ENCODE results near the gene FIBP. TPM values are rescaled to one million over a fixed set of nuclear protein-coding genes. Genes with fewer than 3 reads are reported as not detected.

FIBP gene
- total RNA-seq, 1 donor from 2014 or later, result 67.4 TPM

GRCh38 chr11:65885808-65886536 is 2.3 kb downstream of the FIBP start:
- Mint-ChIP-seq H3K36me3 (ENCODE audit: low read depth, unreplicated experiment) (peaks cover 12% of the 10 kb centered on the region), H3K9me3 (ENCODE audit: unreplicated experiment) (no peaks in the 10 kb centered on the region), H3K4me3 (ENCODE audit: unreplicated experiment) (peak overlapping the region; percentile 97), H3K27me3 (ENCODE audit: low read depth, unreplicated experiment) (no peaks in the 10 kb centered on the region), H3K27ac (ENCODE audit: unreplicated experiment) (no peak overlapping the region), H3K4me1 (ENCODE audit: low read depth, unreplicated experiment) (peaks cover 22% of the 10 kb centered on the region)
- H3K4me3 ChIP-seq (ENCODE audit: insufficient read depth, low read depth, low read length), result no peak overlapping the region
- H3K9ac ChIP-seq (ENCODE audit: low read length), result no peak overlapping the region
- H2AFZ ChIP-seq (ENCODE audit: low read depth, low read length), result no peak overlapping the region
- H3K36me3 ChIP-seq (ENCODE audit: insufficient read depth, low read length), result peaks cover 14% of the 10 kb centered on the region
- TF ChIP-seq EZH2 (IDR thresholded peaks at IDR 0.05; ENCODE audit: insufficient read depth, low read length), result no peak
- TF ChIP-seq, protein P1, sequence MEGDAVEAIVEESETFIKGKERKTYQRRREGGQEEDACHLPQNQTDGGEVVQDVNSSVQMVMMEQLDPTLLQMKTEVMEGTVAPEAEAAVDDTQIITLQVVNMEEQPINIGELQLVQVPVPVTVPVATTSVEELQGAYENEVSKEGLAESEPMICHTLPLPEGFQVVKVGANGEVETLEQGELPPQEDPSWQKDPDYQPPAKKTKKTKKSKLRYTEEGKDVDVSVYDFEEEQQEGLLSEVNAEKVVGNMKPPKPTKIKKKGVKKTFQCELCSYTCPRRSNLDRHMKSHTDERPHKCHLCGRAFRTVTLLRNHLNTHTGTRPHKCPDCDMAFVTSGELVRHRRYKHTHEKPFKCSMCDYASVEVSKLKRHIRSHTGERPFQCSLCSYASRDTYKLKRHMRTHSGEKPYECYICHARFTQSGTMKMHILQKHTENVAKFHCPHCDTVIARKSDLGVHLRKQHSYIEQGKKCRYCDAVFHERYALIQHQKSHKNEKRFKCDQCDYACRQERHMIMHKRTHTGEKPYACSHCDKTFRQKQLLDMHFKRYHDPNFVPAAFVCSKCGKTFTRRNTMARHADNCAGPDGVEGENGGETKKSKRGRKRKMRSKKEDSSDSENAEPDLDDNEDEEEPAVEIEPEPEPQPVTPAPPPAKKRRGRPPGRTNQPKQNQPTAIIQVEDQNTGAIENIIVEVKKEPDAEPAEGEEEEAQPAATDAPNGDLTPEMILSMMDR (IDR thresholded peaks at IDR 0.05; ENCODE audit: insufficient read depth, low read depth, low read length), result no peak
- H3K79me2 ChIP-seq (ENCODE audit: insufficient read depth, low read length), result peaks cover 36% of the 10 kb centered on the region
- DNase-seq (ENCODE audit: low read depth), result no peak
- no peak for FAIRE-seq
- peaks cover 42% of the 10 kb centered on the region for H3K4me1 ChIP-seq (ENCODE audit: insufficient read depth, low read length)
- H3K27ac ChIP-seq (ENCODE audit: low read depth, low read length), result no peak overlapping the region
- H4K20me1 ChIP-seq (ENCODE audit: insufficient read depth, low read length), result peaks cover 45% of the 10 kb centered on the region
- no peaks in the 10 kb centered on the region for H3K9me3 ChIP-seq (ENCODE audit: insufficient read depth, low read depth, low read length)
- peak overlapping the region; percentile 99 for H3K4me2 ChIP-seq (ENCODE audit: low read length)
- no peaks in the 10 kb centered on the region for H3K27me3 ChIP-seq (ENCODE audit: insufficient read depth, low read length)

DNA sequence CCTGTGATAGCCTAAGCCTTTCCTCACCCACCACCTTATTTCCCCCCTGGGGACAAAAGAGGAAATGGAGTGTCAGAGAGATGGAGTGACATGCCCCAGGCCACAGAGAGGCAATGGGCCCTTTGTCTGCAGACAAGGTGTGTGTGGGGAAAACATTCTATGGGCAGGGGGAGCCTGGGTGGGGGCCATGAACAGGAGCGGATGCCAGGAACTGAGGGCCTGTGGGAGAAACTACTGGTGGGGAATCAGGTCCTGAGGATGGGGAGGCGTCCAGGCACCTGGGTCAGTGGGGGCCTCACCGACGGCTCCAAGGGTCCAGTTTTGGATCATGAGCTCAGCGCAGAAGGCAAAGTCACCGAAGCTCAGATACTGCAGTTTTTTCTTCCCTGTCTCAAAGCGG is 3.0 kb downstream of the FIBP start:
- Histone ChIP-seq H3K27me3 (ENCODE audit: insufficient read depth, low read length) (no peaks in the 10 kb centered on the region), H3K4me3 (ENCODE audit: insufficient read depth, low read depth, low read length) (no peak overlapping the region), H3K9me3 (ENCODE audit: insufficient read depth, low read depth, low read length) (no peaks in the 10 kb centered on the region), H3K4me1 (ENCODE audit: insufficient read depth, low read length) (peaks cover 46% of the 10 kb centered on the region), H3K36me3 (ENCODE audit: insufficient read depth, low read length) (peaks cover 14% of the 10 kb centered on the region), H4K20me1 (ENCODE audit: insufficient read depth, low read length) (peaks cover 41% of the 10 kb centered on the region), H2AFZ (ENCODE audit: low read depth, low read length) (no peak overlapping the region), H3K79me2 (ENCODE audit: insufficient read depth, low read length) (peaks cover 36% of the 10 kb centered on the region), H3K9ac (ENCODE audit: low read length) (no peak overlapping the region), H3K4me2 (ENCODE audit: low read length) (no peak overlapping the region), H3K27ac (ENCODE audit: low read depth, low read length) (no peak overlapping the region)
- H3K4me3 Mint-ChIP-seq (ENCODE audit: unreplicated experiment), result no peak overlapping the region
- DNase-seq (ENCODE audit: low read depth), result no peak
- H3K27me3 Mint-ChIP-seq (ENCODE audit: low read depth, unreplicated experiment), result no peaks in the 10 kb centered on the region
- no peaks in the 10 kb centered on the region for H3K9me3 Mint-ChIP-seq (ENCODE audit: unreplicated experiment)
- H3K27ac Mint-ChIP-seq (ENCODE audit: unreplicated experiment), result no peak overlapping the region
- H3K36me3 Mint-ChIP-seq (ENCODE audit: low read depth, unreplicated experiment), result peaks cover 14% of the 10 kb centered on the region
- FAIRE-seq, result no peak
- TF ChIP-seq, protein P1 (IDR thresholded peaks at IDR 0.05; ENCODE audit: insufficient read depth, low read depth, low read length), result no peak
- H3K4me1 Mint-ChIP-seq (ENCODE audit: low read depth, unreplicated experiment), result peaks cover 22% of the 10 kb centered on the region

- H3K4me1 Mint-ChIP-seq (ENCODE audit: low read depth, unreplicated experiment), result peaks cover 16% of the 10 kb centered on the region
- Histone ChIP-seq H3K9me3 (ENCODE audit: insufficient read depth, low read depth, low read length) (no peaks in the 10 kb centered on the region), H3K4me1 (ENCODE audit: insufficient read depth, low read length) (peaks cover 40% of the 10 kb centered on the region), H3K9ac (ENCODE audit: low read length) (no peak overlapping the region), H3K4me2 (ENCODE audit: low read length) (no peak overlapping the region), H3K27ac (ENCODE audit: low read depth, low read length) (no peak overlapping the region), H2AFZ (ENCODE audit: low read depth, low read length) (no peak overlapping the region), H4K20me1 (ENCODE audit: insufficient read depth, low read length) (peaks cover 41% of the 10 kb centered on the region), H3K36me3 (ENCODE audit: insufficient read depth, low read length) (peaks cover 14% of the 10 kb centered on the region), H3K27me3 (ENCODE audit: insufficient read depth, low read length) (no peaks in the 10 kb centered on the region), H3K4me3 (ENCODE audit: insufficient read depth, low read depth, low read length) (no peak overlapping the region), H3K79me2 (ENCODE audit: insufficient read depth, low read length) (peaks cover 36% of the 10 kb centered on the region)
- peak overlapping the region; percentile 27 for H3K27ac Mint-ChIP-seq (ENCODE audit: unreplicated experiment)
- DNase-seq (ENCODE audit: low read depth) (no peak), FAIRE-seq (no peak)
- no peak overlapping the region for H3K4me3 Mint-ChIP-seq (ENCODE audit: unreplicated experiment)
- no peaks in the 10 kb centered on the region for H3K27me3 Mint-ChIP-seq (ENCODE audit: low read depth, unreplicated experiment)
- TF ChIP-seq, protein P1 (IDR thresholded peaks at IDR 0.05; ENCODE audit: insufficient read depth, low read depth, low read length), result peak; percentile 89
- no peak for TF ChIP-seq EZH2 (IDR thresholded peaks at IDR 0.05; ENCODE audit: insufficient read depth, low read length)
- no peaks in the 10 kb centered on the region for H3K9me3 Mint-ChIP-seq (ENCODE audit: unreplicated experiment)
- peaks cover 14% of the 10 kb centered on the region for H3K36me3 Mint-ChIP-seq (ENCODE audit: low read depth, unreplicated experiment)
These were observed 3.6 kb downstream of the FIBP start for GRCh38 chr11:65884716-65885092.
